Measurements from ENCODE around the gene GBF1.

- TF ChIP-seq POLR2A (IDR thresholded peaks at IDR 0.05; ENCODE audit: low read depth, low read length), result no peak
- no peak for TF ChIP-seq ATF3 (IDR thresholded peaks at IDR 0.05; ENCODE audit: borderline replicate concordance, extremely low read depth, low read depth, low read length)
- TF ChIP-seq RCOR1 (conservative IDR thresholded peaks at IDR 0.05; ENCODE audit: low read depth, low read length), result no peak
- TF ChIP-seq JUND (IDR thresholded peaks at IDR 0.05; ENCODE audit: low read depth, low read length), result no peak
Observed at GRCh38 chr10:102424145-102424544, 178.8 kb downstream of the GBF1 start.

All from GM12878 (cell line).